ENCODE measurements around the gene PCNX2.
A peak's percentile ranks its signal among the peaks of the same experiment; 100 is the strongest.

Gene PCNX2

GRCh38 chr1:233055879-233056641, 239.5 kb downstream of the PCNX2 start:
- no peak for DNase-seq

DNA sequence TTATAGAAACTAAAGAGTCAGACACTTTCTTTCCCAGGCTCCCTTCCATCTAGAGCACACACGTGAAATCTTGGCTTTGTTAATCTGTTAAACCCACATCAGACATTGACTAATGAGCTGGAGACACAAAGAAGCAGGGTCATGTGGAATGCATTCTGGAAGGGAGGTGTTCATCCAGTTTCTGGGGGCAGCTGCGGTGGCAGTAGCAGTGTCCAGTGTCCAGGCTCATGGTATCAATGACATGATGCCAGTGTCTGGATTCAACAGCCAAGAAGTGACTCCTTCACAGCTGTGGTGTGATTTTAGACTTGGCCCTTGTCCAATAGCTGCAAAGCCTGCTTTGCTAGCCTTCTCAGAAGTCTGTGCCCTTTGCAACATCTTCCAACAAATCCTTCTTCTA, 249.9 kb downstream of the PCNX2 start:
- DNase-seq, result no peak

DNA sequence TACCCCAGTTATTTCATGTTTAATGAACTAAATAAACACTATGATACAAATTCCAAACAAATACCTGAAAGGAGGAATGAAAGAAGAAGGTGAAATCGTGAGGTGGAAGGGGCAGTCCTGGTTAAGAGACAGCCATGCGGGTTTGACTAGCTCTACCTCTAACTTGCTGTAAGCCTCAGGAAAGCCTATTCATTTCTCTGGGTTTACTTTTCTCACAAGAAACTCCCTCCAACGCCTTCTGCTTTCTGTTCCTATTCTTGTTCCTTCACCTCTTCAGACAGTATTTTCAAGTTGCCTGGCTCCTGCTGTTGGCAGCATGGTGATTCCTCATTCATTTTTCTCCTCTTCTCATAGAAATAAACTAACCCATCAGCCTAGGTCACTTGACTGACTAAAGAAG, 252.7 kb downstream of the PCNX2 start:
- no peak for DNase-seq

GRCh38 chr1:233040494-233040893, 255.0 kb downstream of the PCNX2 start:
- no peak for DNase-seq

GRCh38 chr1:233038581-233038980, 256.9 kb downstream of the PCNX2 start:
- no peak for DNase-seq

- DNase-seq, result no peak
Observed at GRCh38 chr1:233037843-233038242, 257.7 kb downstream of the PCNX2 start.

- no peak for DNase-seq
Observed at GRCh38 chr1:233034836-233035235, 260.7 kb downstream of the PCNX2 start.

- no peak for DNase-seq
Observed at GRCh38 chr1:233033361-233033760, 262.2 kb downstream of the PCNX2 start.

DNA sequence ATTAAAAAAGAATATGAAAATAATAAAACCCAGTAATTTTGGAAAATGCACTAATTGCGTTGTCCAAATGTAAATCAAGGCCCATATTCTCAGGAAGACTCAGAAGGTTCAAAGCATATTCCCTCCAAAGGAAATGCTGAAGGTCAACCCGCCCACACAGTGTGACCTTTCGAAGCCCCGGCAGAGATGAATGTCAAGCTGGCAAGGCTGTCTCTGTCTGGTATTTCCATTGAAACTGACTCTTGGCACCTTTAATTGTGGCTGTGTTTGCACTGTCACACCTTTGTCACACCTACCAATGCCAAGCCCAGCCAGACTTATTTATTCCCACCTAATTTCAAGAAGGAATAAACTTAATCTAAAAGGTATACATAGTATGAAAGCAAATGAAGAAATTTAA, 262.6 kb downstream of the PCNX2 start:
- DNase-seq, result no peak

- DNase-seq, result no peak
Observed at GRCh38 chr1:233031521-233031920, 264.0 kb downstream of the PCNX2 start.

- no peak for DNase-seq
Observed at GRCh38 chr1:233027046-233027445, 268.5 kb downstream of the PCNX2 start.

DNA sequence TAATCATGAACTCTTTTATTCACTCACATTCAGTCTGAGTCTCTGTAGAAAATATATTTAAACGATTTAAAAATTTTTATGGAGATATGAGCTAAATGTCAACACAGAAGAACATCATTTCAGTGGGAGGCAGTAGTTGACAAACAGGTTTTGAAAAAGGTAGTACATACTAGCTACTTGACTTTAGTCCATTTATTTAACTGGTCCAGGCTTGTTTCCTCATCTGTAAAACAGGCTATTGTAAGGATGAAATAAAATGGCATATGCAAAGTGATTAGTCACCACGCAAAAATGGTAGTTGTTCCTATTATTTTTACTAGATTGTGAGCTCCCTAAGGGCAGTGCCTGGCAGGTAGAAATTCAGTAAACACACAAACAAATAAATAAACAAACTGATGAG, 270.0 kb downstream of the PCNX2 start:
- DNase-seq, result no peak

- peak; percentile 64 to 73 (median 71) for DNase-seq
Observed at GRCh38 chr1:233025157-233025556, 270.4 kb downstream of the PCNX2 start.

DNA sequence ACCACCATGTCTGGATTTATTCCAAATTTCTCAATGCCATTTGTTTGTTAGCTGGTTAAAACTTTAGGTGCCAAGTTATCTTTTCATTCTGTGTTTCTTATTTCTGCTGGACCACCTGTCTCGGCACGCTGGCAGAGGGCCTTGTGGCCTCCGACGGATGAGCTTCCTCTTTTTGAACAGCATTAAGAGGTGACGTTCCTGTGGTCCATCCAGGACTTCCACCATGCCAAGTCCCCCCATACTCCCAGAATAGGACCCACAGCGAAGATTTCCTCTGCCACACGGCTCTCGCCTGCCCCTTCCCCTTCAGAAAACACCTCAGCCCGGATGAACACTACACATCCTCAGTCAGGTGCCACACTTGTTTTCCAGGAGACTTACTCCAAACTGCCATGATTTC, 271.3 kb downstream of the PCNX2 start:
- DNase-seq, result no peak

GRCh38 chr1:233022246-233022645, 273.3 kb downstream of the PCNX2 start:
- DNase-seq, result no peak

DNA sequence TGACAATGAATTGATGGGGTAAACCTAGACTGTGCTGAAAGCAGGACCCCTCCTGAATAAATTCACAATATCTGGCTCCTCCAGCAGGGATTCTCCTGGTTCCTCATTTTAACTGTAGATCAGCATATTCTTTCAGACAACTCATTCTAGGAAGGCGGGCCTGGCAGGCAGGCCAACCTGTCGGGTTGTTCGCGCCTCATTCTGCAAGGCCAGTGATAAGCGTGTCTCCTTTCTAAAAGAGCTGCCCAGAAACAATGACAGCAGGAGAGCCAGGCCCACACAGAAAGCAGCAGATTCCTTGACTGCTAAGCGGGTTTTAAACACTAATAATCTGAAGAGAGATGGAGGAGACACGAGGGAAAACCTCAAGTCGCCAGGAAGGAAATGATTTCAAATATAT, 275.1 kb downstream of the PCNX2 start:
- DNase-seq, result peak; percentile 28 to 38 (median 31)

- peak in 1 of 3 donors; percentile 24 for DNase-seq
Observed at GRCh38 chr1:233019778-233020325, 275.7 kb downstream of the PCNX2 start.

- DNase-seq, result no peak
Observed at GRCh38 chr1:233019083-233019482, 276.4 kb downstream of the PCNX2 start.

- DNase-seq, result no peak
Observed at GRCh38 chr1:233016798-233017197, 278.7 kb downstream of the PCNX2 start.

DNA sequence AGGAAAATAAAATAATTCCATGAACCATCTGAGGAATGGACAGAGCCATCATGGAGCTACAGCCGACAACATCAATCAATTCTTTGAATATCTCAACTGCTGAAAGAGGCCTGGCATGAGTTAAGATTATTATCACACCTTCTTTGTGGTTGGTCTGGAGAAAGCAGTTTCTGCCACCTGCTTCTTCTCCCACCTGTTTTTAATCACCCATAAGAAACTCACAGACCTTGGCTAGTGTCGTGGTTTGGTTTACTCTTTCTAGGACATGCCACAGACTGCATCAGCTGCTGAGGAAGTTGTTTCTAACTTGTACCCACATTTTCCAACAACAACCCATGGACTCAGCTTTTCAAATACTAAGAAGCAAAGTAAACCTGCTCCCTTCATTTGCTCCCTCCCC, 279.6 kb downstream of the PCNX2 start:
- no peak for DNase-seq

- DNase-seq, result no peak
Observed at GRCh38 chr1:233012021-233012420, 283.5 kb downstream of the PCNX2 start.

- peak; percentile 61 to 71 (median 69) for DNase-seq
Observed at GRCh38 chr1:233010146-233010545, 285.4 kb downstream of the PCNX2 start.

GRCh38 chr1:233006541-233006973, 289.0 kb downstream of the PCNX2 start:
- DNase-seq, result no peak

- no peak for DNase-seq
Observed at GRCh38 chr1:233006108-233006507, 289.4 kb downstream of the PCNX2 start.

DNA sequence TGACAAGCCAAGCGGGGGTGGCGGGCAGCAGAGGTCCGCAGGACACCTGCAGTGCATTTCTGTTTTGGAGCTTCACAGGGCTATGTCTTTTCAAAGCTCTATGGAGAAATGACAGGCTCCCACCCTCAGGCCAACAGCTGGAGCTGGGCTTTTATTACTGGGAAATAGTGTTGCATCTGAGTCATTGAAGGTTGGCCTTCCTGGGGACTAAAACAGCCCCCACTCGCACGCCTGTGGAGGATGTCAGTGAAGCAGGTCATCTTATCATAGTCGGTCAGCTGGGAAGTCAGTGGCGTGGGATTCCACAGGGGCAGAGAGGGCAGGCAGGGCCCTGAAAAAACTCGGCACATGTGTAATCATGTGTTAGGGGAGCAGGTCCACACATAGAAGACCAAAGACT, 289.8 kb downstream of the PCNX2 start:
- DNase-seq, result no peak

Measured in suppressor macrophage treated with lipopolysaccharide for 1 hour (primary cell).